HUES64 (cell line): Measurements from ENCODE around the gene ADGB.

Experiments used
- H3K27ac ChIP-seq: 2 replicates; pipeline ENCODE4 v1.7.0; 2013; ENCODE audit warnings: low read depth, low read length, inconsistent platforms
- H3K27me3 ChIP-seq: 2 replicates; pipeline ENCODE4 v1.6.1; 2013; ENCODE audit warnings: mild to moderate bottlenecking, low read length; ENCODE audit not compliant: insufficient read depth
- H3K36me3 ChIP-seq: 2 replicates; pipeline ENCODE4 v1.6.1; 2013; ENCODE audit warnings: mild to moderate bottlenecking, low read length; ENCODE audit not compliant: insufficient read depth
- H3K4me1 ChIP-seq: 2 replicates; pipeline ENCODE4 v1.6.1; 2013; ENCODE audit warnings: mild to moderate bottlenecking, low read length, moderate library complexity; ENCODE audit not compliant: insufficient read depth
- H3K4me3 ChIP-seq: 2 replicates; pipeline ENCODE4 v1.5.1; 2013; ENCODE audit warnings: mild to moderate bottlenecking, low read length, moderate library complexity
- H3K9ac ChIP-seq: 2 replicates; pipeline ENCODE4 v1.6.1; 2013; ENCODE audit warnings: mild to moderate bottlenecking, low read depth, low read length
- H3K9me3 ChIP-seq: 2 replicates; pipeline ENCODE4 v1.6.1; 2013; ENCODE audit warnings: low read depth, low read length; ENCODE audit not compliant: insufficient read depth
- WGBS: fragments of 150-250, 120-280 bp; methylation state at CpG from one replicate; pipeline ENCODE4 v1.1.7; 2013; ENCODE audit warnings: missing lambda C conversion rate; 5-methylcytosine and 5-hydroxymethylcytosine counted together

The ADGB gene

GRCh38 chr6:146634022-146634421 is 35.2 kb downstream of the ADGB start:
- 98% methylated on average over 2 of the region's 2 CpGs for WGBS

GRCh38 chr6:146635165-146635564 is 36.4 kb downstream of the ADGB start:
- Histone ChIP-seq H3K27me3 (no peaks in the 10 kb centered on the region), H3K9me3 (no peaks in the 10 kb centered on the region), H3K27ac (no peak overlapping the region), H3K36me3 (no peaks in the 10 kb centered on the region), H3K9ac (no peak overlapping the region), H3K4me3 (no peak overlapping the region), H3K4me1 (no peaks in the 10 kb centered on the region)

More at GRCh38 chr6:146634022-146634421, 35.2 kb downstream of the ADGB start:
- H3K27me3 ChIP-seq: no peaks in the 10 kb centered on the region
- no peaks in the 10 kb centered on the region for H3K9me3 ChIP-seq
- no peak overlapping the region for H3K9ac ChIP-seq
- no peak overlapping the region for H3K27ac ChIP-seq
- H3K4me1 ChIP-seq: no peaks in the 10 kb centered on the region
- H3K4me3 ChIP-seq: no peak overlapping the region
- no peaks in the 10 kb centered on the region for H3K36me3 ChIP-seq

- no peaks in the 10 kb centered on the region for H3K9me3 ChIP-seq
- no peak overlapping the region for H3K9ac ChIP-seq
- no peak overlapping the region for H3K4me3 ChIP-seq
- no peaks in the 10 kb centered on the region for H3K36me3 ChIP-seq
- H3K4me1 ChIP-seq: no peaks in the 10 kb centered on the region
- 94% methylated on average over 2 of the region's 2 CpGs for WGBS
- H3K27ac ChIP-seq: no peak overlapping the region
- H3K27me3 ChIP-seq: no peaks in the 10 kb centered on the region
These were observed 37.7 kb downstream of the ADGB start for GRCh38 chr6:146636481-146636880.

GRCh38 chr6:146642921-146643320 is 44.1 kb downstream of the ADGB start:
- Histone ChIP-seq H3K27me3 (no peaks in the 10 kb centered on the region), H3K9me3 (no peaks in the 10 kb centered on the region), H3K9ac (no peak overlapping the region), H3K36me3 (no peaks in the 10 kb centered on the region), H3K4me3 (no peak overlapping the region), H3K27ac (no peak overlapping the region), H3K4me1 (no peaks in the 10 kb centered on the region)
- WGBS: 96% methylated on average over 4 of the region's 6 CpGs

GRCh38 chr6:146650799-146651481 is 52.2 kb downstream of the ADGB start:
- H3K36me3 ChIP-seq: no peaks in the 10 kb centered on the region
- H3K4me1 ChIP-seq: no peaks in the 10 kb centered on the region
- no peak overlapping the region for H3K4me3 ChIP-seq
- no peaks in the 10 kb centered on the region for H3K27me3 ChIP-seq
- no peak overlapping the region for H3K27ac ChIP-seq
- WGBS: 92% methylated on average over 8 of the region's 8 CpGs
- H3K9ac ChIP-seq: no peak overlapping the region
- H3K9me3 ChIP-seq: no peaks in the 10 kb centered on the region

- Histone ChIP-seq H3K27ac (no peak overlapping the region), H3K9me3 (no peaks in the 10 kb centered on the region), H3K27me3 (no peaks in the 10 kb centered on the region), H3K4me1 (no peaks in the 10 kb centered on the region), H3K4me3 (no peak overlapping the region), H3K9ac (no peak overlapping the region), H3K36me3 (no peaks in the 10 kb centered on the region)
- WGBS: 98% methylated on average over 4 of the region's 4 CpGs
These were observed 52.7 kb downstream of the ADGB start for GRCh38 chr6:146651482-146651863.

GRCh38 chr6:146657432-146657831 is 58.7 kb downstream of the ADGB start:
- Histone ChIP-seq H3K4me3 (no peak overlapping the region), H3K9ac (no peak overlapping the region), H3K27ac (no peak overlapping the region), H3K9me3 (no peaks in the 10 kb centered on the region), H3K36me3 (no peaks in the 10 kb centered on the region), H3K4me1 (no peaks in the 10 kb centered on the region), H3K27me3 (no peaks in the 10 kb centered on the region)
- WGBS: 94% methylated on average over 3 of the region's 3 CpGs

GRCh38 chr6:146664871-146665360 is 66.1 kb downstream of the ADGB start:
- no peaks in the 10 kb centered on the region for H3K36me3 ChIP-seq
- 92% methylated on average over 3 of the region's 3 CpGs for WGBS
- no peaks in the 10 kb centered on the region for H3K27me3 ChIP-seq
- H3K9ac ChIP-seq: no peak overlapping the region
- no peak overlapping the region for H3K27ac ChIP-seq
- H3K4me1 ChIP-seq: peaks cover 9% of the 10 kb centered on the region; the same call in 1 of the 2 replicates
- H3K9me3 ChIP-seq: no peaks in the 10 kb centered on the region
- H3K4me3 ChIP-seq: no peak overlapping the region

- H3K9ac ChIP-seq: no peak overlapping the region
- no peaks in the 10 kb centered on the region for H3K27me3 ChIP-seq
- no peak overlapping the region for H3K27ac ChIP-seq
- H3K9me3 ChIP-seq: no peaks in the 10 kb centered on the region
- peaks cover 9% of the 10 kb centered on the region; the same call in 1 of the 2 replicates for H3K4me1 ChIP-seq
- H3K36me3 ChIP-seq: no peaks in the 10 kb centered on the region
- 48% methylated on average over 2 of the region's 2 CpGs for WGBS
- no peak overlapping the region for H3K4me3 ChIP-seq
These were observed 68.1 kb downstream of the ADGB start for GRCh38 chr6:146666909-146667308.

- Histone ChIP-seq H3K9ac (no peak overlapping the region), H3K4me1 (peaks cover 9% of the 10 kb centered on the region; the same call in 1 of the 2 replicates), H3K9me3 (no peaks in the 10 kb centered on the region), H3K36me3 (no peaks in the 10 kb centered on the region), H3K27me3 (no peaks in the 10 kb centered on the region), H3K27ac (no peak overlapping the region), H3K4me3 (no peak overlapping the region)
- 94% methylated on average over 4 of the region's 4 CpGs for WGBS
These were observed 71.4 kb downstream of the ADGB start for GRCh38 chr6:146670161-146670560.

GRCh38 chr6:146673069-146673468 is 74.3 kb downstream of the ADGB start:
- Histone ChIP-seq H3K9ac (no peak overlapping the region), H3K36me3 (no peaks in the 10 kb centered on the region), H3K9me3 (no peaks in the 10 kb centered on the region), H3K4me3 (no peak overlapping the region), H3K27ac (no peak overlapping the region), H3K4me1 (no peaks in the 10 kb centered on the region), H3K27me3 (no peaks in the 10 kb centered on the region)
- 100% methylated on average over 2 of the region's 3 CpGs for WGBS

GRCh38 chr6:146679386-146679785 is 80.6 kb downstream of the ADGB start:
- Histone ChIP-seq H3K36me3 (no peaks in the 10 kb centered on the region), H3K4me3 (no peak overlapping the region), H3K27ac (no peak overlapping the region), H3K9ac (no peak overlapping the region), H3K9me3 (no peaks in the 10 kb centered on the region), H3K4me1 (no peaks in the 10 kb centered on the region), H3K27me3 (no peaks in the 10 kb centered on the region)
- WGBS: 94% methylated on average over 2 of the region's 3 CpGs
